ENCODE results near the gene HLCS.

- TF ChIP-seq CTCF (IDR thresholded peaks at IDR 0.05) (no peak), POLR2A (IDR thresholded peaks at IDR 0.05) (no peak)
These were observed 212.1 kb downstream of the HLCS start for GRCh38 chr21:36754241-36754898.
